ENCODE results near the gene CORO1C.

The CORO1C gene

DNA sequence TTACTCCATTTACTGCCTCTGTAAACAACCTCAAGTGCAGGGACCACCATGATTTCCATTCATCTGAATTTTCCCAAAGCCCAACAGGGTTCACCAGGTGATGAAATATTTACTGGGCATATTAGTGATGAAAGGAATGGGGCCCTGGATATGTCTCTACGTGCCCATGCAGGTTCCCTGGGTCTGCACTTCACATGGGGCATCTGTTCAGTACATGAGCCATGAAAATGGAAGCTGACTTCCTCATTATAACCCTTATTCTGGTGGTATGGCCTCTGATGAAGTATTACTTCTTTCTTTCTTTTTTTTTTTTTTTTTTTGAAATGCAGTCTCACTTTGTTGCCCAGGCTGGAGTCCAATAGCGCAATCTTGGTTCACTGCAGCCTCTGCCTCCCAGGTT lies 26.5 kb upstream of the CORO1C start:
- H3K79me2 ChIP-seq (ENCODE audit: insufficient read depth, low read length): no peaks in the 10 kb centered on the region
- no peaks in the 10 kb centered on the region for H3K4me1 ChIP-seq (ENCODE audit: insufficient read depth, low read length)
- H3K9ac ChIP-seq (ENCODE audit: low read depth, low read length): no peak overlapping the region
- DNase-seq (no peak), ATAC-seq (ENCODE audit: insufficient read depth, low read depth) (no peak)
- no peak overlapping the region for H3K27ac ChIP-seq (ENCODE audit: low read length)
- H4K20me1 ChIP-seq (ENCODE audit: insufficient read depth, low read length): no peaks in the 10 kb centered on the region
- H3K9me3 ChIP-seq (ENCODE audit: insufficient read depth, low read length, severe bottlenecking): no peaks in the 10 kb centered on the region
- no peak overlapping the region for H3K4me2 ChIP-seq (ENCODE audit: insufficient read depth, low read length)
- H3K27me3 ChIP-seq (ENCODE audit: insufficient read depth, low read length, poor library complexity): no peaks in the 10 kb centered on the region
- no peaks in the 10 kb centered on the region for H3K36me3 ChIP-seq (ENCODE audit: insufficient read depth, low read length)
- TF ChIP-seq, protein P1, sequence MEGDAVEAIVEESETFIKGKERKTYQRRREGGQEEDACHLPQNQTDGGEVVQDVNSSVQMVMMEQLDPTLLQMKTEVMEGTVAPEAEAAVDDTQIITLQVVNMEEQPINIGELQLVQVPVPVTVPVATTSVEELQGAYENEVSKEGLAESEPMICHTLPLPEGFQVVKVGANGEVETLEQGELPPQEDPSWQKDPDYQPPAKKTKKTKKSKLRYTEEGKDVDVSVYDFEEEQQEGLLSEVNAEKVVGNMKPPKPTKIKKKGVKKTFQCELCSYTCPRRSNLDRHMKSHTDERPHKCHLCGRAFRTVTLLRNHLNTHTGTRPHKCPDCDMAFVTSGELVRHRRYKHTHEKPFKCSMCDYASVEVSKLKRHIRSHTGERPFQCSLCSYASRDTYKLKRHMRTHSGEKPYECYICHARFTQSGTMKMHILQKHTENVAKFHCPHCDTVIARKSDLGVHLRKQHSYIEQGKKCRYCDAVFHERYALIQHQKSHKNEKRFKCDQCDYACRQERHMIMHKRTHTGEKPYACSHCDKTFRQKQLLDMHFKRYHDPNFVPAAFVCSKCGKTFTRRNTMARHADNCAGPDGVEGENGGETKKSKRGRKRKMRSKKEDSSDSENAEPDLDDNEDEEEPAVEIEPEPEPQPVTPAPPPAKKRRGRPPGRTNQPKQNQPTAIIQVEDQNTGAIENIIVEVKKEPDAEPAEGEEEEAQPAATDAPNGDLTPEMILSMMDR (IDR thresholded peaks at IDR 0.05; ENCODE audit: borderline replicate concordance, extremely low read depth, low read length, poor library complexity, severe bottlenecking): no peak
- no peak for TF ChIP-seq EZH2 (IDR thresholded peaks at IDR 0.05; ENCODE audit: borderline replicate concordance, low read depth, low read length, severe bottlenecking)
- H2AFZ ChIP-seq (ENCODE audit: low read depth, low read length): no peak overlapping the region
- no peak overlapping the region for H3K4me3 ChIP-seq (ENCODE audit: low read depth in 1 of 2, low read length in 2 of 2)

DNA sequence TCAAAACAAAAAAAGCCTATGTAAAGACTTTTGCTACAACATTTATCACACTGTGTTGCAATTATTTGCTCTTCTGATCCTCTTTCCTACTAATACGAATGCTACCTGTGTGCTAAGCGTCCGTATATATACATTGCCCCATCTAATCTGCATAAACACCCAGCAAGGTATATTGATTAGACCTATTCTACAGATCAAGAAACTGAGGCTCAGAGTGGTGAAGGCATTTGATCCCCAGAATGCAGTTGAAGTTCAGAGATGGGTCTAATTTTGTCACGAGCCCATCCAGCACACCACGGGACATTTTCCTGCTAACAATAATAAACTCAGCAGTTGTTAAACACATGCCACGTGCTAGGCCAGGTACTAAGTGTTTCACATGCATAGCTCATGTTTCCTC lies 25.1 kb upstream of the CORO1C start:
- Histone ChIP-seq H3K27me3 (ENCODE audit: insufficient read depth, low read length, poor library complexity) (no peaks in the 10 kb centered on the region), H4K20me1 (ENCODE audit: insufficient read depth, low read length) (no peaks in the 10 kb centered on the region), H3K27ac (ENCODE audit: low read length) (no peak overlapping the region), H3K4me2 (ENCODE audit: insufficient read depth, low read length) (no peak overlapping the region), H3K9ac (ENCODE audit: low read depth, low read length) (no peak overlapping the region), H3K4me1 (ENCODE audit: insufficient read depth, low read length) (no peaks in the 10 kb centered on the region), H3K9me3 (ENCODE audit: insufficient read depth, low read length, severe bottlenecking) (no peaks in the 10 kb centered on the region), H2AFZ (ENCODE audit: low read depth, low read length) (no peak overlapping the region), H3K79me2 (ENCODE audit: insufficient read depth, low read length) (no peaks in the 10 kb centered on the region), H3K4me3 (ENCODE audit: low read depth in 1 of 2, low read length in 2 of 2) (no peak overlapping the region), H3K36me3 (ENCODE audit: insufficient read depth, low read length) (no peaks in the 10 kb centered on the region)
- DNase-seq: no peak
- TF ChIP-seq, protein P1 (IDR thresholded peaks at IDR 0.05; ENCODE audit: borderline replicate concordance, extremely low read depth, low read length, poor library complexity, severe bottlenecking): no peak
- no peak for TF ChIP-seq EZH2 (IDR thresholded peaks at IDR 0.05; ENCODE audit: borderline replicate concordance, low read depth, low read length, severe bottlenecking)
- no peak for ATAC-seq (ENCODE audit: insufficient read depth, low read depth)

DNA sequence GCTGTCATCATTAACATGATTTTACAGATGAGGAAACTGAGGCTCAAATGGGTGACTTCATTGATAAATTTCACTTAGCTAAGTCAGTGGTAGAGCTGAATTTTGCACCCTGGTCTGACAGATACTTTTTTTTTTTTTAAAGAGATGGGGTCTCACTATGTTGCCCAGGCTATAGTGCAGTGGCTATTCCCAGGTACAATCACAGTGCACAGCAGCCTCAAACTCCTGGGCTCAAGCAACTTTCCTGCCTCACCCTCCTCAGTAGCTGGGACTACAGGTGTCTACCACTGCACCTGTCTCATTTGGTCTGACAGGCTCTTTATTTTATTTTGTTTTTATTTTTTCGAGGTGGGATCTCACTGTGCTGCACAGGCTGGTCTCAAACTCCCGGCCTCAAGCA lies 24.2 kb upstream of the CORO1C start:
- no peak overlapping the region for H3K4me2 ChIP-seq (ENCODE audit: insufficient read depth, low read length)
- DNase-seq: no peak
- H3K4me3 ChIP-seq (ENCODE audit: low read depth in 1 of 2, low read length in 2 of 2): no peak overlapping the region
- TF ChIP-seq, protein P1 (IDR thresholded peaks at IDR 0.05; ENCODE audit: borderline replicate concordance, extremely low read depth, low read length, poor library complexity, severe bottlenecking): no peak
- TF ChIP-seq EZH2 (IDR thresholded peaks at IDR 0.05; ENCODE audit: borderline replicate concordance, low read depth, low read length, severe bottlenecking): no peak
- no peaks in the 10 kb centered on the region for H3K36me3 ChIP-seq (ENCODE audit: insufficient read depth, low read length)
- no peak for ATAC-seq (ENCODE audit: insufficient read depth, low read depth)
- H3K9me3 ChIP-seq (ENCODE audit: insufficient read depth, low read length, severe bottlenecking): no peaks in the 10 kb centered on the region
- H3K27me3 ChIP-seq (ENCODE audit: insufficient read depth, low read length, poor library complexity): no peaks in the 10 kb centered on the region
- no peaks in the 10 kb centered on the region for H4K20me1 ChIP-seq (ENCODE audit: insufficient read depth, low read length)
- H3K9ac ChIP-seq (ENCODE audit: low read depth, low read length): no peak overlapping the region
- no peak overlapping the region for H2AFZ ChIP-seq (ENCODE audit: low read depth, low read length)
- H3K79me2 ChIP-seq (ENCODE audit: insufficient read depth, low read length): no peaks in the 10 kb centered on the region
- no peaks in the 10 kb centered on the region for H3K4me1 ChIP-seq (ENCODE audit: insufficient read depth, low read length)
- no peak overlapping the region for H3K27ac ChIP-seq (ENCODE audit: low read length)

DNA sequence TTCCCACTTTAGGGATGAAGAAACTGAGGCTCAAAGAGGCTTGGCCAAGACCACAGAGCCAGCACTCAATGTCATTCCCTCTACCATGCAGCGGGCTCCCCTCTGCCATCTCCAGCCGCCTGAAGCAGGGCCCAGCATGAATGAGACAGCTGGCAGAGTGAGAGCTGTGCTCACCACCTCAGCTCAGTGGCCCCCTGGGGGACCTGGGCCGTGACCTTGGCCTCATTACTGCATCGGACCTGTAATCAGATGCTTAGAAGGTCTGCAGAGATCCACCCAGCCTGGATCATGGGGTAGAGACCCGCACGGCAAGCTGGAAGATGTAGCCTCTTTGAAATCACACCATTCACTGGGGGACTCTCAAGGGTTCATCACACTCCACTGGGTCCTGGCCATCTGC lies 22.7 kb upstream of the CORO1C start:
- TF ChIP-seq, protein P1 (IDR thresholded peaks at IDR 0.05; ENCODE audit: borderline replicate concordance, extremely low read depth, low read length, poor library complexity, severe bottlenecking): no peak
- no peak for TF ChIP-seq EZH2 (IDR thresholded peaks at IDR 0.05; ENCODE audit: borderline replicate concordance, low read depth, low read length, severe bottlenecking)
- Histone ChIP-seq H3K27ac (ENCODE audit: low read length) (no peak overlapping the region), H3K4me1 (ENCODE audit: insufficient read depth, low read length) (no peaks in the 10 kb centered on the region)

More for the DNA sequence above, 22.7 kb upstream of the CORO1C start:
- H3K79me2 ChIP-seq (ENCODE audit: insufficient read depth, low read length): no peaks in the 10 kb centered on the region
- no peaks in the 10 kb centered on the region for H4K20me1 ChIP-seq (ENCODE audit: insufficient read depth, low read length)
- H3K4me3 ChIP-seq (ENCODE audit: low read depth in 1 of 2, low read length in 2 of 2): no peak overlapping the region
- no peaks in the 10 kb centered on the region for H3K36me3 ChIP-seq (ENCODE audit: insufficient read depth, low read length)
- H3K27me3 ChIP-seq (ENCODE audit: insufficient read depth, low read length, poor library complexity): no peaks in the 10 kb centered on the region
- DNase-seq: no peak
- H2AFZ ChIP-seq (ENCODE audit: low read depth, low read length): no peak overlapping the region
- H3K9ac ChIP-seq (ENCODE audit: low read depth, low read length): no peak overlapping the region
- ATAC-seq (ENCODE audit: insufficient read depth, low read depth): no peak
- H3K4me2 ChIP-seq (ENCODE audit: insufficient read depth, low read length): no peak overlapping the region
- no peaks in the 10 kb centered on the region for H3K9me3 ChIP-seq (ENCODE audit: insufficient read depth, low read length, severe bottlenecking)

Data from DND-41 (cell line).